Right ventricle myocardium superior (tissue), 1 donor: Measurements from ENCODE around the gene SAGE1. TPM values are rescaled to one million over a fixed set of nuclear protein-coding genes. Genes with fewer than 3 reads are reported as not detected.
"Not testable (repeated sequence)": the region's sequence is repeated elsewhere in the genome, so short reads cannot be mapped to it uniquely, and the experiment has no call there.

ENCODE experiments used
- ATAC-seq: fragments of 200-7000 bp; cut with Tn5 transposase; one replicate; pipeline ENCODE4 v1.9.1; 2020; ENCODE audit warnings: mild to moderate bottlenecking; ENCODE audit not compliant: poor library complexity
- DNase-seq: peaks from one replicate; pipeline ENCODE4 v3.0.0-alpha.2; 2020
- intact Hi-C: fragments of 100-400 bp; cut with DNase I; formaldehyde crosslinking; loops from one replicate; pipeline ENCODE4 v1.11.2; 2022
- long read RNA-seq: library from polyadenylated mRNA; unstranded; transcript quantifications from one replicate; pipeline ENCODE4 v2.0.0, GENCODE V29; 2021
- total RNA-seq: library from RNA; stranded (reverse); fragmentation: NEBNext Ultra II Directional; extraction: Animal tissue kit (Norgen Biotek cat#: 25700); gene quantifications from one replicate; pipeline ENCODE4 v1.2.1, GENCODE V29; 2021
- donor health status: DM: no; HTN: yes; CAD: no; lungs with severe emphysema.

Gene SAGE1
- total RNA-seq = not detected
- long read RNA-seq = 0 reads

- no peak for ATAC-seq
- no peak for DNase-seq
- intact Hi-C loops = no loop called here
Measured at GRCh38 chrX:135893294-135893817, at the start of gene SAGE1, which contains the start of gene CT45A10. SAGE1 (plus strand) TSS chrX:135893716; CDS start chrX:135896243, 2,527 bp downstream. CT45A10 (minus strand) TSS chrX:135893444; CDS start chrX:135885344, 8,100 bp downstream.

- DNase-seq, intact Hi-C loops, ATAC-seq: not testable (repeated sequence)
Measured at GRCh38 chrX:135854438-135854837, 39.1 kb upstream of the SAGE1 start, which contains the start of gene CT45A8. CT45A8 (minus strand) TSS chrX:135854538; CDS start chrX:135850783, 3,755 bp downstream.

GRCh38 chrX:135871712-135872111 lies 21.8 kb upstream of the SAGE1 start, which contains the start of gene CT45A9:
CT45A9 (minus strand) TSS chrX:135871812; CDS start chrX:135868061, 3,751 bp downstream.
- intact Hi-C loops, DNase-seq, ATAC-seq: not testable (repeated sequence)

DNA sequence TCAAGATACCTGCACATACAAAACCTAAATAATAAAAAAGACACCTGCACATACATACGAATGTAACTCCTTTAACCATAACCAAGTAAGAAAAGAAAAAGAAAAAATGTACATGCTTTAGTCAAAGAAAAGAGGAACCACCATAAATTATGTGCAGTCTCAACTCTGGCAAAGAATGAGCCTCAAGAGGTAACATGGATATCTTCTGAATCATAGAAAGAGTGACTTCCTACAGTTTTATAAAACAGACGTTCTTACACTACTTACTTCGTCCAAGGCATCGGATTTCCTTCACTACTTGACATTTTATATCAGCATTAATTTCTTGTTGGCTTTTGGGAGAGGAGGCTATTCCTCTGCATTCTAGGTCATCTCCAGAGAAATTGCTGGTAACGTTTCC lies 10.8 kb upstream of the SAGE1 start:
- ATAC-seq, DNase-seq, intact Hi-C loops: not testable (repeated sequence)

GRCh38 chrX:135888230-135888629 lies 5.3 kb upstream of the SAGE1 start:
- ATAC-seq, intact Hi-C loops, DNase-seq: not testable (repeated sequence)

DNA sequence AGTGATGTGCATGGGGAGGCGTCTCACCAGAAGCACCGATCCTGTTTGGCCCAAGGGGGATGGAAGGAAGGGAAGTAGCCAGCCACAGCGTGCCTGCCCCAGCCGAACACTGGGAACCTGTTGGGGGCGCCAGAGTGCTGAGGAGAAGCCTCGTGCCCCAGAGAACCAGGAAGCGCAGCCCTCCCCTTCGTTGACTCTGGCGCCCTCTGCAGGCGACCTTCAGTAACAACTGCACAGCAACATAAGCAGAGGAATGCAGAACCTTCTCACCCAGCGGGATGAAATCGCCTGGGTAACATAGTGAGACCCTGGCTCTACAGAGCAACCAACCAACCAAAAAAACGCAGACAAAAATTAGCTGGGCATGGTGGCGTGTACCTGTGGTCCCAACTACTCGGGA lies 4.5 kb upstream of the SAGE1 start:
- DNase-seq, ATAC-seq, intact Hi-C loops: not testable (repeated sequence)

GRCh38 chrX:135890087-135890585 lies 3.4 kb upstream of the SAGE1 start:
- intact Hi-C loops = no loop called here
- DNase-seq (no peak), ATAC-seq (no peak)

- DNase-seq (no peak), ATAC-seq (no peak)
- intact Hi-C loops = no loop called here
Measured at GRCh38 chrX:135892781-135893180, 735 bp upstream of the SAGE1 start.

DNA sequence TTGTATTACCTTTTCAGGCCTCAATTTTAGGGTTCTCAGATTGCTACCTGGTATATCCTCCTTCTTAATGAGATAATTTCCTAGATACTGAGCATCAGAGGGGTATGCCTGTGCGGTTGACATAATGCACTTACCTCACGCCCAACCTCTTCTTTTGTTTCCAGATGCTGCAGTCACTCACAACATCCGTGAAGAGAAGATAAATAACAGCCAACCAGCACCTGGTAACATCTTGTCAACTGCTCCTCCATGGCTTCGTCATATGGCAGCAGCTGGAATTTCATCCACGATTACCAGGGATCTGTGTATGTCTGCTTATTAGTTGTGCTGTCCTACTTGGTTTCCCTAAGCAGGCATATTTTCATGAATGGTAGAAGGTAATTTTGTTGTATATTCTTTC lies 16.7 kb downstream of the SAGE1 start:
- intact Hi-C loops = no loop called here
- DNase-seq (no peak), ATAC-seq (no peak)

DNA sequence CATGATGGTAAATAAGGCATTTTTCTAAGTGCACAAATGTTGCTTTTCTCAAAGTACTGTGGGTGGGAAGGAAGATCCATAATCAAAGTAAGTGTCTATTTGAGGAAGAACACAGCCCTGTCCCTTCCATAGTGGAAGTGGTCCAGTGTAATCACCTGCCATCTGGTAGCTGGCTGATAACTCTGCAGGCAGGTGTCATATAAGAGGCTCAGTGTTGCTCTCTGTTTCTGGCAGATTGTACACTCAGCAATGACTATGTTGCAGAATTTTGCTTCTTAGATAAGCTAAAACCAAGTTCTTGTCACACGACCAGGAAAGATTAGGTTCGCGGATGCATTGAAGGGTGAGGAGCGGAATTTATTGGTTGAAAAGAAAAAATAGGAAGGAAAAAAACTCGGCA lies 20.9 kb downstream of the SAGE1 start:
- no peak for ATAC-seq
- intact Hi-C loops = no loop called here
- no peak for DNase-seq

GRCh38 chrX:135920516-135920915 lies 27.0 kb downstream of the SAGE1 start:
- intact Hi-C loops, ATAC-seq, DNase-seq: not testable (repeated sequence)

GRCh38 chrX:135923353-135923752 lies 29.8 kb downstream of the SAGE1 start:
- DNase-seq (no peak), ATAC-seq (no peak)
- intact Hi-C loops = no loop called here

DNA sequence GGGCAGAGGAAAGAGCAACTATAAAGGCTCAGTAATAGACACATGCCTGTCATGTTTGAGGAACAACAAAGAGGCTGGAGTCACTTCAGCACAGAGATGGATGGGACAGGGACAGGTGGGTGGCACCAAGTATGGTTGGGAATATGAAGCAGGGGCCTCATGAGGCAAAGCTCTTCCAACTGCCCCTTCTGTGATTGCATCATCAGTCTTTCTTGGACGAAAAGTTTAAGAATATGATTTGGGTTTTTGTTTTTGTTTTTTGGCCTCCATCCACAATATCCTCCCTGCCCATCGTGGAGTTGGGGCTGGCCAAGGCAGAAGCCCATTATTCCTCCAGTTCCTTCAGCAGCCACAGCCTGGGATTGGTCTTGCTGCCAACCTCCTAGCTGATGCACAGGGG lies 34.4 kb downstream of the SAGE1 start:
- intact Hi-C loops = no loop called here
- DNase-seq (no peak), ATAC-seq (no peak)

DNA sequence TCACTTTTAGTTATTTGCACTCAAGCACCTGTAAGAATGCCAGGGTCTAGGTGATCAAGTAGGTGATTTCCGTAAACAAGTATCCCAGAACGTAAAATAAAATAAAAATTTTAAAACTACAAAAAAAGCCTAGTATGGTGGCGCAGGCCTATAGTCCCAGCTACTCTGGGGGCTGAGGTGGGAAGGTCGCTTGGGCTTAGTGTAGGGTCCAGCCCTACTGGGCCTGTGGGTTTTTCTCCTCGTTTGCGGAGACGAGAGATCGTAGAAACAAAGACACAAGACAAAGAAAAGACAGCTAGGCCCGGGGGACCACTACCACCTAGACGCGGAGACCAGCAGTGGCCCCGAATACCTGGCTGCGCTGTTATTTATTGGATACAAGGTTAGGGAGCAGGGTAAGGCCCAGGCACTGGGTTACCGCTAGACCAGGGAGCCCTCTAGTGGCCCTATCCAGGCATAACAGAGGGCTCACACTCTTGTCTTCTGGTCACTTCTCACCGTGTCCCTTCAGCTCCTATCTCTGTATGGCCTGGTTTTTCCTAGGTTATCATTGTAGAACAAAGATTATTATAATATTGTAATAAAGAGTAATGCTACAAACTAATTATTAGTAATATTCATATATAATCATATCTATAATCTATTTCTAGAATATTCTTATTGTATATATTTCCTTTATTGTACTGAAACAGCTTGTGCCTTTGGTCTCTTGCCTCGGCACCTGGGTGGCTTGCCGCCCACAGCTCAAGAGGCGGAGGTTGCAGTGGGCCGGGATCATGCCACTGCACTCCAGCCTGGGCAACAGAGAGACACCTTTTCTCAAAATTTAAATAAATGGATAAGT lies 38.4 kb downstream of the SAGE1 start:
- ATAC-seq (no peak), DNase-seq (no peak)
- intact Hi-C loops = no loop called here

DNA sequence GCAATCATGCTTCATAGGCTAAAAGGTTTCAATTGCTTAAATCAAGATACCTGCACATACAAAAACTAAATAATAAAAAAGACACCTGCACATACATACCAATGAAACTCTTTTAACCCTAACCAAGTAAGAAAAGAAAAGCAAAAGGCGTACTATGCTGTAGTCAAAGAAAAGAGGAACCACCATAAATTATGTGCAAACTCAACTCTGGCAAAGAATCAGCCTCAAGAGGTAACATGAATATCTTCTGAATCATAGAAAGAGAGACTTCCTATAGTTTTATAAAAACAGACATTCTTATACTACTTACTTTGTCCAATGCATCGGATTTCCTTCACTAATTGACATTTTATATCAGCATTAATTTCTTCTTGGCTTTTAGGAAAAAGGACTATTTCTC lies 51.0 kb downstream of the SAGE1 start:
- intact Hi-C loops = no loop called here
- DNase-seq (no peak), ATAC-seq (no peak)

GRCh38 chrX:135951291-135951690 lies 57.8 kb downstream of the SAGE1 start:
- intact Hi-C loops = no loop called here
- DNase-seq = no peak
- ATAC-seq = no peak
